Measurements from ENCODE around the gene SPTBN5.

SPTBN5 gene

GRCh38 chr15:41908736-41909461 is 15.0 kb upstream of the SPTBN5 start:
- Histone ChIP-seq H3K27me3 (replicated peaks; ENCODE audit: insufficient read depth, low read length) (no peaks in the 10 kb centered on the region), H3K9ac (ENCODE audit: low read length) (no peak overlapping the region), H2AFZ (ENCODE audit: low read length) (no peak overlapping the region), H3K27ac (ENCODE audit: low read length) (no peak overlapping the region), H3K4me1 (ENCODE audit: low read length) (peaks cover 3% of the 10 kb centered on the region; the same call in 1 of the 2 replicates), H3K4me2 (ENCODE audit: low read depth, low read length) (no peak overlapping the region), H3K9me2 (replicated peaks; ENCODE audit: insufficient read depth, low read length) (no peaks in the 10 kb centered on the region), H3F3A (ENCODE audit: insufficient read depth, low read length) (no peaks in the 10 kb centered on the region), H3K36me3 (replicated peaks; ENCODE audit: insufficient read depth, low read length) (no peaks in the 10 kb centered on the region), H4K20me1 (ENCODE audit: insufficient read depth, low read length) (no peaks in the 10 kb centered on the region), H3K9me3 (replicated peaks; ENCODE audit: insufficient read depth, low read length) (no peaks in the 10 kb centered on the region), H3K4me3 (ENCODE audit: low read length) (no peak overlapping the region), H3K79me2 (ENCODE audit: low read length) (no peaks in the 10 kb centered on the region)
- no peak for DNase-seq
- no peak for TF ChIP-seq EZH2 (optimal IDR thresholded peaks at IDR 0.05; ENCODE audit: low read depth, low read length)
- TF ChIP-seq EZH2phosphoT487 (IDR thresholded peaks at IDR 0.05; ENCODE audit: low read length), result no peak
- TF ChIP-seq CTCF (IDR thresholded peaks at IDR 0.05; ENCODE audit: low read length), result no peak

- Histone ChIP-seq H3F3A (ENCODE audit: insufficient read depth, low read length) (no peaks in the 10 kb centered on the region), H3K36me3 (replicated peaks; ENCODE audit: insufficient read depth, low read length) (no peaks in the 10 kb centered on the region), H3K27ac (ENCODE audit: low read length) (no peak overlapping the region), H3K27me3 (replicated peaks; ENCODE audit: insufficient read depth, low read length) (no peaks in the 10 kb centered on the region), H2AFZ (ENCODE audit: low read length) (no peak overlapping the region), H3K79me2 (ENCODE audit: low read length) (no peaks in the 10 kb centered on the region), H3K9me3 (replicated peaks; ENCODE audit: insufficient read depth, low read length) (no peaks in the 10 kb centered on the region), H3K4me1 (ENCODE audit: low read length) (peaks cover 3% of the 10 kb centered on the region; the same call in 1 of the 2 replicates), H3K4me3 (ENCODE audit: low read length) (no peak overlapping the region), H3K4me2 (ENCODE audit: low read depth, low read length) (no peak overlapping the region), H4K20me1 (ENCODE audit: insufficient read depth, low read length) (no peaks in the 10 kb centered on the region), H3K9ac (ENCODE audit: low read length) (no peak overlapping the region), H3K9me2 (replicated peaks; ENCODE audit: insufficient read depth, low read length) (no peaks in the 10 kb centered on the region)
- DNase-seq, result no peak
- TF ChIP-seq EZH2phosphoT487 (IDR thresholded peaks at IDR 0.05; ENCODE audit: low read length) (no peak), CTCF (IDR thresholded peaks at IDR 0.05; ENCODE audit: low read length) (no peak)
Observed at GRCh38 chr15:41907141-41907540, 13.3 kb upstream of the SPTBN5 start.

GRCh38 chr15:41906608-41907007 is 12.8 kb upstream of the SPTBN5 start:
- Histone ChIP-seq H3K4me3 (ENCODE audit: low read length) (no peak overlapping the region), H4K20me1 (ENCODE audit: insufficient read depth, low read length) (no peaks in the 10 kb centered on the region)

More at GRCh38 chr15:41906608-41907007, 12.8 kb upstream of the SPTBN5 start:
- H2AFZ ChIP-seq (ENCODE audit: low read length), result no peak overlapping the region
- no peak for DNase-seq
- no peaks in the 10 kb centered on the region for H3F3A ChIP-seq (ENCODE audit: insufficient read depth, low read length)
- no peaks in the 10 kb centered on the region for H3K9me2 ChIP-seq (replicated peaks; ENCODE audit: insufficient read depth, low read length)
- H3K79me2 ChIP-seq (ENCODE audit: low read length), result no peaks in the 10 kb centered on the region
- no peaks in the 10 kb centered on the region for H3K9me3 ChIP-seq (replicated peaks; ENCODE audit: insufficient read depth, low read length)
- no peak overlapping the region for H3K27ac ChIP-seq (ENCODE audit: low read length)
- no peaks in the 10 kb centered on the region for H3K27me3 ChIP-seq (replicated peaks; ENCODE audit: insufficient read depth, low read length)
- H3K4me1 ChIP-seq (ENCODE audit: low read length), result peaks cover 3% of the 10 kb centered on the region; the same call in 1 of the 2 replicates
- H3K4me2 ChIP-seq (ENCODE audit: low read depth, low read length), result no peak overlapping the region
- no peak overlapping the region for H3K9ac ChIP-seq (ENCODE audit: low read length)
- TF ChIP-seq CTCF (IDR thresholded peaks at IDR 0.05; ENCODE audit: low read length) (no peak), EZH2phosphoT487 (IDR thresholded peaks at IDR 0.05; ENCODE audit: low read length) (no peak), EZH2 (optimal IDR thresholded peaks at IDR 0.05; ENCODE audit: low read depth, low read length) (no peak)
- no peaks in the 10 kb centered on the region for H3K36me3 ChIP-seq (replicated peaks; ENCODE audit: insufficient read depth, low read length)

Data from MM.1S (cell line).